Adipose tissue (tissue), 3 donors: Measurements from ENCODE around the gene BEND5. TPM values are rescaled to one million over a fixed set of nuclear protein-coding genes. Genes with fewer than 3 reads are reported as not detected.

ENCODE experiments used
- H3K27ac ChIP-seq: one replicate; pipeline ENCODE4 v1.5.1; 2013; ENCODE audit warnings: low read depth, low read length
- WGBS, 3 donors: extraction: QIAGEN DNeasy Blood & Tissue Kit; methylation state at CpG; one replicate each; pipeline ENCODE4 v1.1.7; 2013; 5-methylcytosine and 5-hydroxymethylcytosine counted together
- polyA plus RNA-seq, 3 donors: library from polyadenylated mRNA; stranded (reverse); fragments of 200-250 nt; gene quantifications; one replicate each; pipeline ENCODE4 v1.2.3, GENCODE V29; 2013
- donor health status: healthy with polysubstance abuse.
- donor health status: Bipolar disorder and iron deficiency.
- donor health status: healthy.

Gene BEND5, protein sequence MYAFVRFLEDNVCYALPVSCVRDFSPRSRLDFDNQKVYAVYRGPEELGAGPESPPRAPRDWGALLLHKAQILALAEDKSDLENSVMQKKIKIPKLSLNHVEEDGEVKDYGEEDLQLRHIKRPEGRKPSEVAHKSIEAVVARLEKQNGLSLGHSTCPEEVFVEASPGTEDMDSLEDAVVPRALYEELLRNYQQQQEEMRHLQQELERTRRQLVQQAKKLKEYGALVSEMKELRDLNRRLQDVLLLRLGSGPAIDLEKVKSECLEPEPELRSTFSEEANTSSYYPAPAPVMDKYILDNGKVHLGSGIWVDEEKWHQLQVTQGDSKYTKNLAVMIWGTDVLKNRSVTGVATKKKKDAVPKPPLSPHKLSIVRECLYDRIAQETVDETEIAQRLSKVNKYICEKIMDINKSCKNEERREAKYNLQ
- 1 to 10 TPM; 1.2 to 5.8 (median 2.8) TPM for polyA plus RNA-seq

DNA sequence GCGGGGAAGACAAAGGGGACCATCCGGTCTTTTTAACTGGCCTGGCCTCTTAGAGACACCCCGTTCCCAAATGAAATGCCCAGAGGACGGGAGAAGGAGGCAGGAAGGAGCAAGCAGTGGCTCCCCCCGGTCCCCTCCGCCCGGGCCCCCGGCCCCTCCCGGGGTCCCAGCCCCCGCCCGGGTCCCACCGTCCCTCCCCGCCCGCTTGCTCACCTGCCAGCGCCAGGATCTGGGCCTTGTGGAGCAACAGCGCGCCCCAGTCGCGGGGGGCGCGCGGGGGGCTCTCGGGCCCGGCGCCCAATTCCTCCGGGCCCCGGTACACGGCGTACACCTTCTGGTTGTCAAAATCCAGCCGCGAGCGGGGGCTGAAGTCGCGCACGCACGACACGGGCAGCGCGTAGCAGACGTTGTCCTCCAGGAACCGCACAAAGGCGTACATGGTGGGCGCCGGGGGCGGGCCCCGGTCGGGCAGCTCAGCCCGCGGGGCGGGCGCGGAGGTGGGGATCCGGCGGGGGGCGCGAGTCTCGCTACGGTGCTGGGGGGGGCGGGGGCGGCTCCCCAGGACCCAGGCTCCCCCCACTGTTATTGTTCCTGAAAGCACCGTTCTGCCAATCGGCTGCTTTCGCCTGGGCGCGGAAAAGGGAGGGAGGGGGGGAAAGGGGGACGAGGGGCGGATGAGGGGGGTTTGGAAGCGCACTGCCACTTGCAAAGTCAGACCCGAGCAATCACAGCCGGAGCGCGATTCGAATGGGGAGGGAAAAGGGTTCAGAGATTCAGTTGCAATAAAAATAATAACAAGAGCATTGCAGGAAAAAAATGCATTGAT, at the start of gene BEND5:
TSS of gene BEND5 (minus strand) at position 499 of the 826 bp plus-strand sequence. CDS start at position 439, 60 bp downstream.
- no peak within 1 kb of the TSS for H3K27ac ChIP-seq
- WGBS, 3 donors = 0 to 2% (median 1%) methylated on average over 70 to 73 of the region's 73 CpGs

DNA sequence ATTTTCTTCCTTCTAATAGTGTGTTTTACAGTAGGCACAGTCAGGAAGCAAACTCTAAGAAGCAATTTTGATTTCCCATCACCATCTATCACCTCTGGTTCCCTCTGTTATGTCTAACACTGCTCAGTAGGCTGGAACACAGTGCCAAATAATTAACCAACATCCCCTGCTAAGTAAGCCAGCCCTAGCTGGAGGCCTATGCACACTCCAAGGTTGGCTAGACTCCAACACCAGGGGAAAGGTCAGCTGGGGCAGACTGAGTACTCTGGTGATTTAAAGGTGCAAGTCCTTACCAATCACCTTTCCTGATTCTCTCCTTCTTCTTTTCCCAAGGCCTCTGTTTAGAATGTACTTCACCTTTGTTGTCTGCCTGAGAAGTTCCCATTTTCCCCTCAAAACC, 46.5 kb upstream of the BEND5 start:
- no peak overlapping the region for H3K27ac ChIP-seq

DNA sequence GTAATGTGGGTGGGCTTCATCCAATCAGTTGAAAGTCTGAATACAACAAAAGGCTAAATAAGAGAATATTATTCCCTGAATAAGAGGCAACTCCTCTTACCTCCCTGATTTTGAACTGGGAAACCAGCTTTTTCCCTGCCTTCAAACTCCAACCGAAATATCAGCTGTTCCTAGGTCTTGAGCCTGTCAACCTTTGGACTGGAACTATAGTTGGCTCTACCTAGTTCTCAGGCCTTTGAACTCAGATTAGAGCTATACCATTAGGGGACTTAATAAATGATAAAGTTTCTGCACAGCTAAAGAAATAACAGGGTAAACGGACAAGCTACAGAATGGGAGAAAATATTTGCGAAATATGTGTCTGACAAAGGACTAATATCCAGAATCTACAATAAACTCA, 43.8 kb upstream of the BEND5 start:
- 83 to 94% (median 92%) methylated on average over 3 of the region's 3 CpGs for WGBS, 3 donors
- no peak overlapping the region for H3K27ac ChIP-seq

DNA sequence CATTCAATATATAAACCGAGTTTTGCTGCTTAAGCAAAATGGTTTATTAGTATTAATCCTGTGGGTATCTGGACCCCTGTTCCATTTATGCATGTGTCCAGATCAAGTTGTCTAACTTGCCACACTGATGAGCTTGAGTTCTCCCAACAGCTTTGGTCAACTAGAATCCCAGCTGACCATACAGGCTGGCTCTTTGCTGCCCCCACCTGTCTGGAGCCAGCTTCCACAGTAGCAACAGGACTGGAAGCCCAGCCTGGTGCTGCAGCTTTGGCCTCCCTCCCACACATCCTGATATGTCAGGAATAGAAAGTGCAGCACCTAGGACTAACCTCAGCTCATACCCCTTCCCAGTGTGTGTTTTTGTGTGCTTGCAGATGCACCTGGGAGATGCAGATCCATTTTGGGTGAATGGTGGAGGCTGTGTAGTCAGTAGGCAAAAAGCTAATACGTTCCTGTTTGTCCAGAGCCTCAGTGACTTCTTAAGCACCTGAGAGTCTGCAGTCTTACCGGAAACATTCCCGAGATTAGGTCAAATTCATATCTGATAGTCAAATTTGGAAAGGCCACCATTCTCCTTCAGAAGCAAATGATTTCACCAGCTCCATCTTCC, 40.9 kb upstream of the BEND5 start:
- WGBS, 3 donors = 60 to 77% (median 74%) methylated on average over 4 of the region's 4 CpGs
- H3K27ac ChIP-seq = no peak overlapping the region

DNA sequence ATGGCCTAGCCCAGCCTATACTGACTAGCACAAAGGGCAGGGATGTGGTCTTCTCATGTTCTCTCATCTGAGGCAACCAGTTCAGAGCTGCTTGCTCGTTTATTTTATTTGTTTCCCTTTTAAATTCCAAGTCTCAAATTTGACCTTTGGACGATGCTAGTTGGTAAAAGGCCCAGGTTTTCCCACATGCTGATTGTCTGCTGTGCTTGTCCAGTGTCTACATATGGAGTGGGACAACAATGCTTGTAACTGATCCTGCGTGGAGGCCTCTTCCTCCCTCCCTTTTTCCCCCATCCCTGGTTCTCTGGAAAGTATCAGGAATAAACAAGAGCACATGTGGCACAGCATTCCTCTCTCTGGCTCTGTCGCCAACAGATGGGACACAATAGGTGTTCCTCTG, 34.0 kb upstream of the BEND5 start:
- 33 to 69% (median 52%) methylated on average over 4 of the region's 4 CpGs for WGBS, 3 donors
- H3K27ac ChIP-seq = no peak overlapping the region

DNA sequence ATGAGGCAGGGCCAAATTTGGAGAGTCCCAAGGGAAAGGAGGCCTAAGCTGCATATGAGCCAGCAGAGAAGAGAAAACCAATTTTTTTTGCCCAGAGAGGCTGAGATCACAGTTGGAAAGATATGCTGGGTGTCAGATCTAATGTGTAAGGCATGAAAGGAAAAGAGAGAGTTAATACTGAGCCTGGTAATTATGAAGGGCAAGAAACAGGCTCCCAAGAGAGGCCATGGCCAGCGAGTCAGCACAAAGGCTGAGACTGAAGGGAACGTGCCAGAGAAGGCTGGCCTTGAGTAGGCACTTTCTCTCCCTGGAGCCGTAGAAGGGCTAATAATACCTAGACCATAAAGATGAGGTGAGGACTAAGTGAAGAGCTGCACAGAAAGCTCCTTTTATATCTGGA, 31.8 kb upstream of the BEND5 start:
- WGBS, 3 donors = 54 to 64% (median 58%) methylated on average over 3 of the region's 3 CpGs
- no peak overlapping the region for H3K27ac ChIP-seq

DNA sequence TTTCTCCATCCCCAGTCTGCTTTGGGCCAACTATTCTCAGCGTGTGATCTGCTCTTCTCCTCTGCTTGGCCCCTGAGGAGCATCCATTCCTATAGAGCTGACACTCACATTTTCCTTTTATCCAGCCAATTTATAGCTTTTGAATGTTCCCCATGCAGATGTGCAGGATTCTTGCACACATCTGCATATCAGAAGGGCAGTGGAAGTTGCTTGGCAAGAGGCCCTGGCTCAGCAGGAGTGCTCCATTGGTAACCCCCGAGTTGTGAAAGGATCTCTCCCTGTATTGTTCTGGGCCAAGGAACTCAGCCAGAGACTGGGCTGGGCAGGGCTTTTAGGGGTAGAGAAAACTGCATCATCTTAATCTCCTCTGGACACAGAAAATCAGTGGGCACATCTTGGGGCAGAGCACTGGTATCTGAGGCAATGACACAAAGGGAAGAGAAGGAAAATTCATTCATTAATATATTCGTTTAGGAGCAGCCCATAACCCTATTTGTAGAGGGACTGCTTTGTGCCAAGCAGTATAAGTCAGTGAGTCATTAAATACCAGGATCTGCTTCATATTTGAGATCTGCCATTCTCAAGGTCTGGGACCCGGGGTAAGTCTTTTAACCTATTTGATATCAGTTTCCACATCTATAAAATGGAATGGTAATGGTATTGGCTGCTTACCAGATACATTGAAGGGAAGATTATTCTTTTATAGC, 31.0 kb upstream of the BEND5 start:
- 43 to 54% (median 52%) methylated on average over 4 of the region's 4 CpGs for WGBS, 3 donors

DNA sequence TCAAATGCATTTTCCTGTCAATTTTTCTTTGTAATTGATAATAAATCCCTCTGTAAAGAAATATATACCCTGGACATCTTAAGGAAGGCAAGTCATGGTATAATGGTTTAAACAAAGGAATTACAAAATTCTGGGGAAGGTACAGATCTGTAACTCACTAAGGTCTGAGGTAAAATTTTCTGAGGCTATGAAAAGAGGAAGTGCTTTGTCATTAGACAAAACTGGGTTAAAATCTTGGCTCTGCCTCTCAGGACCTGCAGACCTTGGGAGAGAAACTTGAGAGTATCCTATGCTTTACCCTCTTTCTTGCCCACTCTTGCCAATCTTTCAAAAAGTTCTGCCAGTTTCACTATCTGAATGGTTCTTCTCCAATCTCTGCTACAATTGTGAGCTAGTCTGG, 26.8 kb upstream of the BEND5 start:
- no peak overlapping the region for H3K27ac ChIP-seq

More for the DNA sequence above, 31.0 kb upstream of the BEND5 start:
- H3K27ac ChIP-seq = no peak overlapping the region

DNA sequence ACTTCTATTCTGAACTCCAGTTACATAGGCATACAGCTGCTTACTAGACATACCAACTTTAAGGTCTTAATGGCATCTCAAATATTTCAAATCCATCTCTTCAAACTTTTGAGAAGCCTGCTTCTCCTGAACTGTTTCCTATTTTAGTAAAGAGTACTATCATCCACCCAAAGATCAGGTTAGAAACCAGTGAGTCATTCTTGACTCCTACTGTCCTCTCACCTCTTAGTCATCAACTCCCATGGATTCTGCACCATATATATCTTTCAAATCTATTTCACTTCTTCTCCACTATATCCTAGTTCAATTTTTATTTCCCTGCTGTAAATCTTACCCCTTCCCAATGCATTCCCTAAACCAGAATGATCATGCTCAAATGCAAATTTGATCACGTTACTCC, 18.1 kb upstream of the BEND5 start:
- H3K27ac ChIP-seq = no peak overlapping the region
- 0 to 37% (median 0%) methylated on average over 1 of the region's 1 CpG for WGBS, 3 donors

DNA sequence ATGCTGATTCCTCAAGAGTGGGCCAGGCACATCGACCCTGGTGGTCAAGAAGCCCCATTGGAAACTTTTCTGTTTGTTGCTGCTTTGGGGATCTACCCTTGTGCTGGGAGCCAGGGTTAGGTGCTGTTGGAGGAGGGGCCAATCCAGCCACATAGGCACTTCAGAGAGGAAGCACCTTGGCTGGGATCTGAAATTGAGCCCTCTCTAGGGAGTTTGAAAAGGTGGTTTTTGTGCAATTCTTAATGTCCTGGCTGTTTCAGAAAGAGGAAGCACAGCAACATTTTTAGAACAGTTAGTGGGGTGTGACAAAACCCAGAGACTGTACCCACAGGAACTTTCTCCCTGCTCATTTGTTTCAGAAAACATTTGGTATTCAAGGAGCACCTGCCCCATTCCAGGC, 17.2 kb upstream of the BEND5 start:
- H3K27ac ChIP-seq = no peak overlapping the region
- WGBS, 3 donors = 58 to 67% (median 58%) methylated on average over 1 of the region's 1 CpG

DNA sequence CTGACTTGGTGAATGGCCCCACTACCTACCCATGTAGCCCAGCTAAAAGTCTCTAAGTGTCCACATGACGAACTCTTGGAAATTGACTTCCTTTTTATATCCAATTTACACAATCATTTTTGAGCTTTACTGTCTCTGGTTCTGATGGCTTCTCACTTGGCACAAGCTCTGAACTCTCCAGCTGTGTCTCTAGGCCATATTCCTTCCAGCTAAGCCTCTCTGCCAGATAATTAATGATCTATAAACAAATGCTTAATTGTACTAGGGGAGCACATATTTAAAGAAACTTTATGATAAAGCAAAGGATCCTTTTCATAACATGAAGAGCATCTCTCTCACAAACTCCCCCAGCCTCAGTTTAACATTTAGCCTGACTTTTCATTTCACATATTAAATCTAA, 16.3 kb upstream of the BEND5 start:
- H3K27ac ChIP-seq = no peak overlapping the region

DNA sequence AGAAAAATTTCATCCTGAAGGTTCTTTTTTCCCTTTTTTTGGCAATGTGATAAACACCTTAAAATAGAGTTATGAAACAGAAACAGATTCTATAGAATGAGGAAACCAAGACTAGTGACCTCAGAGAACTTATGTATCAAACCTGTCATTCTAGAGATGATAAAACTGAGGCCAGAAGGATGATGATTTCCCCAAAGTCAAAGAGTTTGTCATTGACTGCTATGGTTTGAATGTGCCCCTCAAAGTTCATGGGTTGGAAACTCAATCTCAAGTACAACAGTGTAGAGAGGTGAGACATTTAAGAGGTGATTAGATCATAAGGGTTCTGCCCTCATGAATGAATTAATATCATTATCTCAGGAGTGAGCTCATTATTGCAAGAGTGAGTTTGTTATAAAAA, 13.7 kb upstream of the BEND5 start:
- H3K27ac ChIP-seq = no peak overlapping the region

More for the DNA sequence above, 16.3 kb upstream of the BEND5 start:
- WGBS, 3 donors = 37 to 74% (median 53%) methylated on average over 1 of the region's 1 CpG

DNA sequence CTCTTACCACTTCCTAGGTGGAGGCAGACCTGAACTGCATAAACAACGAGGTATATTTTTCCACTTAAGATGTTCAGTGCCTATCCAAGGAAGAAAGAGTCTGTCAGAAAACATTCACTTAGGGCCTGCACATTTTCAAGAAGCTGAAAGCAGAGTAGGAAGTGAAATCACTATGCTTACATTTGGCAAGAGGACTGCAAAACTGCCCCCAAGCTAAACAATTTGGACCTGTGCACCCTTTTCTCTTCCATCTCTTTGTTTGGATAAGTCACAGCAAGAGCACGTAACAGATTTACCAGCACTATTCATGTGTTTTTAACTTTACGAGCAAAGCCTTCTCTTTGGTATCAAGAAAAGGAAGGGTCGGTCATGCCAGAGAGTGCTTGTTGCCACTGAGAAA, 13.2 kb upstream of the BEND5 start:
- no peak overlapping the region for H3K27ac ChIP-seq
- WGBS, 3 donors = 73 to 85% (median 73%) methylated on average over 4 of the region's 4 CpGs

DNA sequence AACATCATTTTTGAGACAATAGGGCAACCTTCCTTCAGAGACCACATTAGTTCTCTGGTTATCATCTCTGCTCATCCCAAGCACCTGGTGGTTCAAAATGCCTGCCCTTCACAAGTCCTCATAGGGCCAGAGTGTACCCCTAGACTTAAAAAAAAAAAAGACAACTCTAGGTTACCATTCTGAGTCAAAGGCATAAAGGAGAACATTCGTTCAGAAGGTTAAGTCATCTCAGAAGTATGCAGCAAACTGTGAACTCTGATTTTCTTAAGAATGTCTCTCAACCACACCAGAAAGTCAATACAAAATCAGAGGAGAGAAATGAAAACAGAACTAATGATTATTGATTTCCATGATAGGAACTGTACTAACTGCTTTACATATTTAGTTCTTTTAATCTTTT, 9.2 kb upstream of the BEND5 start:
- no peak overlapping the region for H3K27ac ChIP-seq
- WGBS, 3 donors = 77 to 83% (median 81%) methylated on average over 1 of the region's 1 CpG

DNA sequence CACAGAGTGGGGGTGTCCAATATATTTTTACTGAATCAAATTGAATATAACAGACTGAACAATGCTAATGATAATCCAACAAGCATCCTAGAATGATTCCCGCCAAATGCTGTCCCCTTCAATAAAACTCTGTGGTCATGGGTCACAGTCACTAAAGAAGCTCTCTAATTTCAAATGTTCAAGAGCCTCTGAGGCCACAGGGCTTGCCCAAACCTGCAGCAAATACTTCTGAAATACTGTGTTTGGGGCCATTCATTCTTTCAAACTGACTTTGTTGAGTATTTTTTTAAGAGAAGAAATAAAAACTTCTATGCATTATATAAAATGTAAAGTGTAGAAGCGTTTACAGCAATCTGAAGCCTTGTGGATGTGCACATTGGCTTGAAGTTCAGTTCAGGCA, 7.6 kb upstream of the BEND5 start:
- WGBS, 3 donors = 89 to 93% (median 89%) methylated on average over 2 of the region's 2 CpGs
- no peak overlapping the region for H3K27ac ChIP-seq

DNA sequence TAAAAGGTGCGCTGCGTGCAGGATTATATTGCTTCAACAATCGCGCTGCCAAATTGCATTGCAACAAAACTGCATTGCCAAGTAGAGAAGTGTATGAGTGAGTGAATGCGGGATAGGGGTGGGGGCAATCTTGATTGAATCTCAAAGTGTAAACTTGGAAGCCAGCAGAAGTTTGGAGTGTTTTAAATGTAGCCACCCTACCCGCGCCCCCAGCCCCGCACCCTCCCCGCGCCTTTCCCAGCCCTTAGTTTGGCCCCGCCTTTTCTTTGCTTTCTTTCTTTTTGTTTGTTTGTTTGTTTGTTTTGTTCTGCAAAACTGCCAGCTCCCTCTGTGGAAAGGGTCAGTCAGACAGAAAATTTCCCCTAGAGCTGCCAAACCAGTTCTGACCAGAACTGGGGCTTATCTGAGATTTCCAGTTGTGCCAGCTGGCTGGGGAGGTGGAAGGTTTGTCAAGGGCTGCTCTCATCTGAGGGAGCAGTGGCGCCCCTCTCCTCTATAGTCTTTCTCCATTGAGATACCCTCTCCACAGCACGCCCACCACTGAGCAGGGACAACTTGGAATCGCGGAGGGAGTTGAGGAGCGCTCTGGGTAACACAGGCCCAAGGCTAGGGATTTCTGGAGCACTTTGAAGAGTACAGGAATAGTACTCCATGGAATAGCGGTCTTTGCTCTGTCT, 666 bp upstream of the BEND5 start:
- H3K27ac ChIP-seq = no peak overlapping the region
- WGBS, 3 donors = 4 to 14% (median 12%) methylated on average over 17 of the region's 17 CpGs

DNA sequence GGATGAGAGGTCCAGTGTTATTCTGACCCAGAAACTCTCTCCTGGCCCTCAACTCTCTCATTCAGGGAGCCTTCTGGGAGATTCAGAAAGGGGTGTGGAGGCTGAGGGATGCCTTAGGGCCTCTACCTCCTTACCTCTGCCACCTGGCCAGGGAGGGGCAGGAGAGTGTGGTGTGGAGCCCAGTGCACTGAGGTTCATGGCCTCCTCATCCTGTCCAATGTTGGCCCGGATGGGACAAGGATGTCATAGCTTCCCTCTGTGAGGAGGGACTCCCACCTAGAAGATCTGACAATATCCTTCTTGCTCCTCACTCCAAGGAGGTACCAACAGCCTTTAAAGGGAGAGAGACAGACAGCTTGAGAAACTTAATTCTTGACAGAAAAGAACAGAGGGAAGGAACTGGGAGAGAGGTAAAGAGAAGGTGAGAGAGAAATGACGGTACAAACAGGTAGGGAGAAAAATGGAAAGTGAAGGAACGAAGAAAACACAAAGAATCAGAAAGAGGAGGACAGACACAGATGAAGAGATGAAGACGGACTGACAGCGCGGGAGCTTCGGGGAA, 779 bp downstream of the BEND5 start:
- no peak overlapping the region for H3K27ac ChIP-seq
- WGBS, 3 donors = 1 to 7% (median 6%) methylated on average over 7 of the region's 7 CpGs

DNA sequence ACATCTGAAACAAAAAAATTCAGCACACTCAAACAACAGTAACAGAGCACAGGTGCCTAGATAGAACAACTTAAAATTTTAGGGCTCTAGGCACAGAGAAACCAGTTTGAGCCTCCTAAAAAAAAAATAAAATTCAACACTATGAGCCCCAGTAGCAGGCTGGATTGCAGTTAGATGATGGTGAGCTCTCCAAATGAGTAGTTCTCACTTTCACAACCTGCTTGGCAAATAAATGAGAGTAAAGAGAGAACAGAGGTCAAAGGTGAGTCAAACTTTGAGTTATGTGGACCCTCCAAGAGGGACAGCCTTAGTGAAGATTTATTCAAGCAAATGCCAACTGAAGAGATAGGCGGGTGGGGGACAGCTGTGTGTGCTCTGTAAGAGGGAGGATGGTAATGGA, 3.6 kb downstream of the BEND5 start:
- WGBS, 3 donors = 96 to 100% (median 97%) methylated on average over 1 of the region's 1 CpG
- H3K27ac ChIP-seq = no peak overlapping the region
